CD14-positive monocyte (primary cell): ENCODE results near the gene OR4C15. TPM values are rescaled to one million over a fixed set of nuclear protein-coding genes. Genes with fewer than 3 reads are reported as not detected.

Source experiments
- DNase-seq, 3 donors: peaks; one replicate each; pipeline ENCODE4 v3.0.0-alpha.2; 2011 to 2022
- H2AFZ ChIP-seq: 2 replicates; pipeline ENCODE4 v1.6.0; 2012; ENCODE audit warnings: mild to moderate bottlenecking, low read depth, low read length, inconsistent platforms; ENCODE audit not compliant: insufficient read depth, poor library complexity, severe bottlenecking
- H3K27ac ChIP-seq, 2 donors: 1 replicate in 1 of 2; 2 replicates in 1 of 2; pipeline ENCODE4 v1.5.1; 2012 to 2013; ENCODE audit warnings: low read length in 2 of 2, control low read depth in 1 of 2, inconsistent platforms in 1 of 2, low read depth in 1 of 2, mild to moderate bottlenecking in 1 of 2
- H3K27me3 ChIP-seq, 2 donors: one replicate each; pipeline versions ENCODE4 v1.6.0 to v1.6.1; 2011 to 2013; ENCODE audit warnings: low read length in 2 of 2; ENCODE audit not compliant: control insufficient read depth in 2 of 2, insufficient read depth in 2 of 2
- H3K36me3 ChIP-seq, 2 donors: replicated peaks in 1 of 2; 1 replicate in 1 of 2; 2 replicates in 1 of 2; pipeline versions ENCODE4 v1.5.1 to v1.6.1; 2012 to 2013; ENCODE audit warnings: low read length in 2 of 2, control low read depth in 1 of 2, inconsistent platforms in 1 of 2, mild to moderate bottlenecking in 1 of 2; ENCODE audit not compliant: insufficient read depth in 2 of 2, control insufficient read depth in 1 of 2
- H3K4me1 ChIP-seq, 2 donors: 1 replicate in 1 of 2; 2 replicates in 1 of 2; pipeline versions ENCODE4 v1.5.1 to v1.6.1; 2012 to 2013; ENCODE audit warnings: low read length in 2 of 2, control low read depth in 1 of 2, inconsistent platforms in 1 of 2, mild to moderate bottlenecking in 1 of 2, moderate library complexity in 1 of 2; ENCODE audit not compliant: insufficient read depth in 2 of 2, control insufficient read depth in 1 of 2
- H3K4me2 ChIP-seq: replicated peaks from 2 replicates; pipeline ENCODE3; 2012; ENCODE audit warnings: low read length, moderate library complexity, mild to moderate bottlenecking; ENCODE audit not compliant: poor library complexity, severe bottlenecking; ENCODE audit errors: extremely low read depth
- H3K4me3 ChIP-seq, 3 experiments: fragments of 200-600 bp in 1 of 3; sonication (generic) in 1 of 3; replicated peaks in 1 of 3; 1 replicate in 2 of 3; 2 replicates in 1 of 3; pipeline ENCODE4 v1.5.1; 2011 to 2013; ENCODE audit warnings: low read length in 3 of 3, mild to moderate bottlenecking in 3 of 3, control low read depth in 2 of 3, low read depth in 2 of 3, inconsistent platforms in 1 of 3, moderate library complexity in 1 of 3
- H3K79me2 ChIP-seq: 2 replicates; pipeline ENCODE4 v1.6.0; 2012; ENCODE audit warnings: mild to moderate bottlenecking, control low read depth, inconsistent platforms, low read length, moderate library complexity; ENCODE audit not compliant: insufficient read depth
- H3K9ac ChIP-seq: 2 replicates; pipeline ENCODE4 v1.6.0; 2017; ENCODE audit warnings: low read length, mild to moderate bottlenecking; ENCODE audit not compliant: insufficient read depth, poor library complexity, severe bottlenecking
- H3K9me3 ChIP-seq, 2 donors: replicated peaks in 1 of 2; 1 replicate in 1 of 2; 2 replicates in 1 of 2; pipeline versions ENCODE4 v1.5.1 to v1.6.1; 2012 to 2013; ENCODE audit warnings: low read length in 2 of 2, control low read depth in 1 of 2; ENCODE audit not compliant: control insufficient read depth in 1 of 2, insufficient read depth in 1 of 2
- H4K20me1 ChIP-seq: 2 replicates; pipeline ENCODE4 v1.6.0; 2012; ENCODE audit warnings: mild to moderate bottlenecking, low read length, control low read depth, moderate library complexity; ENCODE audit not compliant: insufficient read depth
- H3K27ac Mint-ChIP-seq, 7 donors: one replicate each; pipeline ENCODE4 v1.8.0; 2020; ENCODE audit warnings: mild to moderate bottlenecking in 7 of 7, mixed read lengths in 7 of 7, moderate library complexity in 6 of 7, inconsistent platforms in 2 of 7
- H3K27me3 Mint-ChIP-seq, 3 donors: one replicate each; pipeline ENCODE4 v1.8.0; 2021 to 2022; ENCODE audit warnings: low read depth in 3 of 3, mild to moderate bottlenecking in 3 of 3, mixed read lengths in 3 of 3, moderate library complexity in 3 of 3, inconsistent platforms in 1 of 3
- H3K36me3 Mint-ChIP-seq, 2 donors: one replicate each; pipeline ENCODE4 v1.8.0; 2020; ENCODE audit warnings: mixed read lengths in 2 of 2, inconsistent platforms in 1 of 2, mild to moderate bottlenecking in 1 of 2
- H3K4me1 Mint-ChIP-seq: one replicate; pipeline ENCODE4 v1.8.0; 2020; ENCODE audit warnings: mild to moderate bottlenecking, mixed read lengths
- H3K4me3 Mint-ChIP-seq, 2 donors: one replicate each; pipeline ENCODE4 v1.8.0; 2020; ENCODE audit warnings: mild to moderate bottlenecking in 2 of 2, mixed read lengths in 2 of 2, moderate library complexity in 1 of 2
- H3K9me3 Mint-ChIP-seq, 7 donors: one replicate each; pipeline ENCODE4 v1.8.0; 2020 to 2022; ENCODE audit warnings: mixed read lengths in 7 of 7, mild to moderate bottlenecking in 6 of 7, moderate library complexity in 6 of 7, inconsistent platforms in 2 of 7
- CTCF ChIP-seq: fragments of 200-600 bp; IDR thresholded peaks from one replicate; pipeline ENCODE4 v1.8.0; 2022; ENCODE audit warnings: antibody characterized with exemption, mild to moderate bottlenecking
- whole genome bisulfite sequencing: methylation state at CpG from one replicate; pipeline ENCODE4 v1.1.5; 2013; ENCODE audit warnings: missing lambda C conversion rate; ENCODE audit not compliant: insufficient coverage; 5-methylcytosine and 5-hydroxymethylcytosine counted together
- intact Hi-C, 2 donors: fragments of 100-400 bp; cut with micrococcal nuclease; formaldehyde crosslinking; loops; one replicate each; pipeline versions ENCODE4 v1.15.0 to v1.15.1; 2023
- polyA plus RNA-seq, 3 donors: library from polyadenylated mRNA; depleted of rRNA in 1 of 3; unstranded in 2 of 3; stranded (reverse) in 1 of 3; fragments of 300-500 nt in 2 of 3; fragments of >200 nt in 1 of 3; fragmentation: Illumina TruSeq in 2 of 3; gene quantifications; 1 replicate in 2 of 3; 2 replicates in 1 of 3; pipeline ENCODE4 v1.2.3, GENCODE V29; 2012 to 2021

The OR4C15 gene
- polyA plus RNA-seq, 3 donors, result not detected

- H3K36me3 Mint-ChIP-seq, result no peaks in the 10 kb centered on the region
- peaks cover 13 to 22% of the 10 kb centered on the region in 2 donors for H3K9me3 ChIP-seq
- no peaks in the 10 kb centered on the region for H3K36me3 ChIP-seq
- TF ChIP-seq CTCF, result no peak
- H3K27ac Mint-ChIP-seq, result no peak overlapping the region
- no peaks in the 10 kb centered on the region for H3K79me2 ChIP-seq
- no peak overlapping the region for H3K4me3 ChIP-seq
- DNase-seq, result no peak
- no peaks in the 10 kb centered on the region for H3K4me1 ChIP-seq
- no peak overlapping the region for H3K27ac ChIP-seq
- intact Hi-C loops, result no loop called here
- H3K9me3 Mint-ChIP-seq, result peaks cover 0 to 18% (median 8%) of the 10 kb centered on the region in 7 donors
- H2AFZ ChIP-seq, result no peak overlapping the region
- H3K4me1 Mint-ChIP-seq, result no peaks in the 10 kb centered on the region
- no peaks in the 10 kb centered on the region for H4K20me1 ChIP-seq
- no peaks in the 10 kb centered on the region for H3K27me3 ChIP-seq
- no peak overlapping the region for H3K4me2 ChIP-seq
- H3K27me3 Mint-ChIP-seq, result no peaks in the 10 kb centered on the region
- H3K4me3 Mint-ChIP-seq, result no peak overlapping the region
- no peak overlapping the region for H3K9ac ChIP-seq
- WGBS, result no CpG with 5 or more reads among the region's 1 CpG
These were observed 18.3 kb downstream of the OR4C15 start for GRCh38 chr11:55572548-55572947.

Other genes starting within 250 kb of the OR4C15 start
- gene OR4A16, start 211.3 kb upstream of the OR4C15 start, polyA plus RNA-seq, result not detected
- not detected for gene OR4A15, start 186.5 kb upstream of the OR4C15 start, polyA plus RNA-seq
- gene OR4C16, start 17.7 kb downstream of the OR4C15 start, polyA plus RNA-seq, result not detected
- gene OR4C11, start 53.2 kb downstream of the OR4C15 start, polyA plus RNA-seq, result not detected
- gene OR4P4, start 80.6 kb downstream of the OR4C15 start, polyA plus RNA-seq, result not detected
- not detected for gene OR4S2, start 93.9 kb downstream of the OR4C15 start, polyA plus RNA-seq
- gene OR4C6, start 107.7 kb downstream of the OR4C15 start, polyA plus RNA-seq, result not detected
- gene OR5D13, start 219.0 kb downstream of the OR4C15 start, polyA plus RNA-seq, result not detected
- not detected for gene OR5D14, start 241.1 kb downstream of the OR4C15 start, polyA plus RNA-seq